ENCODE results near the gene PPP1R9A. TPM values are rescaled to one million over a fixed set of nuclear protein-coding genes. Genes with fewer than 3 reads are reported as not detected.

The PPP1R9A gene
- total RNA-seq, 2 donors from 2014 or later, result 15.1 to 29.4 TPM

DNA sequence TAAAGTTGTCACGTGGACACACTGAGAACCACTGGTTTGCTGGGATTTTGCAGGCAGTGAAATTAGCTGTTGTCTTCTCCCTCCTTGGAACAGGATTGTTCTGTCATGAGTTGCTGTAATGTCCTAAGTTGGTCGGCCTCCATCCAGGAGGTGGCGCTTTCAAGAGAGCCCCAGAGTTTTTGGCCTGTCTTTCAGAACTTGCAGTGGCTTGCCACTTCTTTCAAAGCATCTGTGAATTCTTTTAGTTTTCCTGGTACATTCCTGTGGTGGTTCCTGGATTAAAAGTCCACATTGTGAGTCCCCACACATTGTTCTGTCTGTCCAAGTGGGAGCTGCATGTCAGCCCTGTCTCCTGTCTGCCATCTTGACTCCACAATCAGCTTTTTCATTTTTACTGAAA, 283.1 kb downstream of the PPP1R9A start:
- Histone ChIP-seq H3K36me3 (no peaks in the 10 kb centered on the region), H3K27me3 (replicated peaks; ENCODE audit: insufficient read depth) (no peaks in the 10 kb centered on the region), H3K4me3 (no peak overlapping the region), H3K4me1 (replicated peaks) (no peaks in the 10 kb centered on the region), H3K27ac (no peak overlapping the region), H3K9me3 (no peaks in the 10 kb centered on the region)
- TF ChIP-seq, protein P1, sequence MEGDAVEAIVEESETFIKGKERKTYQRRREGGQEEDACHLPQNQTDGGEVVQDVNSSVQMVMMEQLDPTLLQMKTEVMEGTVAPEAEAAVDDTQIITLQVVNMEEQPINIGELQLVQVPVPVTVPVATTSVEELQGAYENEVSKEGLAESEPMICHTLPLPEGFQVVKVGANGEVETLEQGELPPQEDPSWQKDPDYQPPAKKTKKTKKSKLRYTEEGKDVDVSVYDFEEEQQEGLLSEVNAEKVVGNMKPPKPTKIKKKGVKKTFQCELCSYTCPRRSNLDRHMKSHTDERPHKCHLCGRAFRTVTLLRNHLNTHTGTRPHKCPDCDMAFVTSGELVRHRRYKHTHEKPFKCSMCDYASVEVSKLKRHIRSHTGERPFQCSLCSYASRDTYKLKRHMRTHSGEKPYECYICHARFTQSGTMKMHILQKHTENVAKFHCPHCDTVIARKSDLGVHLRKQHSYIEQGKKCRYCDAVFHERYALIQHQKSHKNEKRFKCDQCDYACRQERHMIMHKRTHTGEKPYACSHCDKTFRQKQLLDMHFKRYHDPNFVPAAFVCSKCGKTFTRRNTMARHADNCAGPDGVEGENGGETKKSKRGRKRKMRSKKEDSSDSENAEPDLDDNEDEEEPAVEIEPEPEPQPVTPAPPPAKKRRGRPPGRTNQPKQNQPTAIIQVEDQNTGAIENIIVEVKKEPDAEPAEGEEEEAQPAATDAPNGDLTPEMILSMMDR (IDR thresholded peaks at IDR 0.05), result no peak
- TF ChIP-seq POLR2AphosphoS5 (IDR thresholded peaks at IDR 0.05) (no peak), POLR2A (IDR thresholded peaks at IDR 0.05) (no peak)
- 92% methylated on average over 3 of the region's 3 CpGs for WGBS
- intact Hi-C loops (cut with DNase I), result loop anchor here (5.0 kb wide), 1 partner anchor 903 kb away; no protein-coding TSS in a partner anchor
- DNase-seq (ENCODE audit: low spot score), result no peak

DNA sequence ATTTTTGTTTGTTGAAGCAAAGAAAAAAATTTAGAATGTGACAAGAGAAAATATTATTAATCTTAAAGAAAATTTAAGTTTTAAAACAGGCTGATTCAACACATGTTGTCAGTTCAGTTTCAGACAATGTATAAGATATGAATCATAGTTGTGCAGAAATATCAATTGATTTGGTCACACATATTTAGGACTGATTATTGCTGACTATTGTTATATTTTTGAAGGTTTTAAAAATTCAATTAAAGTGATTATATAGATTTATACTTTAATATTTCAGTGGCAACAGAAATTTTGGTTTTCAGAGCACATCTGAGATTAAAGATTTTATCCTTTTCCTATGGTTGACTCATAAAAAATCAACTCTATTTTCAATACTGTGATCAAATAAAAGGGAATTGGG, 284.4 kb downstream of the PPP1R9A start:
- H3K4me3 ChIP-seq, result no peak overlapping the region
- DNase-seq (ENCODE audit: low spot score), result no peak
- H3K9me3 ChIP-seq, result no peaks in the 10 kb centered on the region
- H3K36me3 ChIP-seq, result no peaks in the 10 kb centered on the region
- no peaks in the 10 kb centered on the region for H3K4me1 ChIP-seq (replicated peaks)
- H3K27me3 ChIP-seq (replicated peaks; ENCODE audit: insufficient read depth), result no peaks in the 10 kb centered on the region
- TF ChIP-seq, protein P1 (IDR thresholded peaks at IDR 0.05), result no peak
- TF ChIP-seq POLR2A (IDR thresholded peaks at IDR 0.05) (no peak), POLR2AphosphoS5 (IDR thresholded peaks at IDR 0.05) (no peak)
- no peak overlapping the region for H3K27ac ChIP-seq
- intact Hi-C loops (cut with DNase I), result loop anchor here (5.0 kb wide), 1 partner anchor 904 kb away; no protein-coding TSS in a partner anchor

DNA sequence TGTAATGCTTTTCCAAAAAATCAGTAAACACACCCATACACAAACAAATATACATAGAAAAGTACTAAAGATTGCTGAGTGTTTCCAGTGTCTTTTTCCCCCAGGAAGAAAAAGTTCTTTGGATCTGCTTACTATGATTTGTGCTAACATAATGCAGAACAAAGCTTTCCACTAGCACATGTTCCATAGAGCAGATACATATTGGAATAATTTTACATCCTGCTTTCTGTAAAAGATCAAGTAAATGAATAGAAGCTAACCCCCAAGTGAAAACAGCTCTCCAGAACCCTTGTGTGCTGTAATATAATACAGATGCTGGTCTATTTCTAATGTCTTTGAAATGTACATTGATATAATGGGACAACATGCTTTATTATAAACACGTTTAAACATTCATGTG, 291.5 kb downstream of the PPP1R9A start:
- H3K4me3 ChIP-seq, result no peak overlapping the region
- DNase-seq (ENCODE audit: low spot score), result no peak
- H3K9me3 ChIP-seq, result no peaks in the 10 kb centered on the region
- no peak for TF ChIP-seq POLR2AphosphoS5 (IDR thresholded peaks at IDR 0.05)
- TF ChIP-seq POLR2A (IDR thresholded peaks at IDR 0.05), result no peak
- TF ChIP-seq, protein P1 (IDR thresholded peaks at IDR 0.05), result no peak
- 84% methylated on average over 1 of the region's 1 CpG for WGBS
- no peak overlapping the region for H3K27ac ChIP-seq
- H3K36me3 ChIP-seq, result no peaks in the 10 kb centered on the region
- intact Hi-C loops (cut with DNase I), result no loop called here
- H3K4me1 ChIP-seq (replicated peaks), result no peaks in the 10 kb centered on the region
- no peaks in the 10 kb centered on the region for H3K27me3 ChIP-seq (replicated peaks; ENCODE audit: insufficient read depth)

DNA sequence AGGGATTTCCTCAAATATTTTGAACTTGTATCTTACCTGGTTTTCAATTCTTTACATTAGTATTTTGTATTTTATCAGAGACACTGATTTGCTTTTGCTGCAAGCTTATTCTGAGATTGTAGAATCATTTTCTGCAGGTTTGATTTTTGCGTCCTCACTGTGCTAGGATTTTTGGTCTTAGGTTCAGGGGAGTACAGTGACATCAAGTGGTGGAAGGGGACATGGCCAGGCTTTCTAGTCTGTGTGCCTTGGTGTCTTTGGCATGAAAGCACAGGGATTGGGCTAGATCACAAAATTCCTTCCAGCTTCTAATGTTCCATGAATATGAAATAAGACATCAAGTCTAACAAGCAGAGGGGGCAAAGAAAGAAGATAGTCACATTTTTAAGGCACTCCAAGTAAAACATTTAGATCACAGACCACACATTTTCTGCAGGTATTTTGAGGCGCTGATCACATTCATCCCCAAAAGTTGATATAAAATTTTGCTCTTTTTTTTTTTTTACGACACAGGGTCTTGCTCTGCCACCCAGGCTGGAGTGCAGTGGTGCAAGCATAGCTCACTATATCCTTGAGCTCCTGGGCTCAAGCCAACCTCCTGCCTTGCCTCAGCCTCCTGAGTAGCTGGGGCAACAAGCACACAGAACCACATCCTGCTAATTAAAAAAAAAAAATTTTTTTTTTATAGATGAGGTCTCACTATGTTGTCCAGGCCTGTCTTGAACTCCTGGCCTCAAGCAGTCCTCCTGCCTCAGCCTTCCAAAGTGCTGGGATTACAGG, 292.6 kb downstream of the PPP1R9A start:
- intact Hi-C loops (cut with DNase I), result loop anchor here (10.0 kb wide), 1 partner anchor 275 kb away; no protein-coding TSS in a partner anchor
- Histone ChIP-seq H3K4me3 (no peak overlapping the region), H3K27ac (no peak overlapping the region), H3K27me3 (replicated peaks; ENCODE audit: insufficient read depth) (no peaks in the 10 kb centered on the region), H3K4me1 (replicated peaks) (no peaks in the 10 kb centered on the region), H3K36me3 (no peaks in the 10 kb centered on the region), H3K9me3 (no peaks in the 10 kb centered on the region)
- peak; percentile 5 for DNase-seq (ENCODE audit: low spot score)
- TF ChIP-seq, protein P1 (IDR thresholded peaks at IDR 0.05), result peak in 3 of 4 experiments; percentile 17 to 52 (median 47)
- TF ChIP-seq POLR2AphosphoS5 (IDR thresholded peaks at IDR 0.05), result no peak
- WGBS, result 64% methylated on average over 3 of the region's 3 CpGs

DNA sequence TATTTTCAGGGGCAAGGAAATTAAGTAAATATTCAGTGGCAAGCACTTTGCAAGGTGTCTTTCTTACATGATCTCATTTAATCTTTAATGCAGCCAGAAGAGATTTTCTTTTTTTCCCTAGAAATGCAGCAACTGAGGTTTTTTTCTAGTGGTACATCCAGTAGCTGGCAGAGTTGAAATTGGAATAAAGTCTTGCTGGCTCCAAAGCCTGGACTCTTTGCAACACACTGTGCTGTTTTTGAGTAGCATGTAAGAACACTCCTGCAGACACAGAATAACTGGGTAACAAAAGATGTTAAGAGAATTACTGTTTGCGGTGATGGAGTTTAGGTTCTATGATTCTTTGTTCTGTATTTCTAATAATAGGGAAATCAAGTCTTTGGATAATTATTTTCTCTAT, 293.3 kb downstream of the PPP1R9A start:
- intact Hi-C loops (cut with DNase I), result loop anchor here (10.0 kb wide), 1 partner anchor 274 kb away; no protein-coding TSS in a partner anchor

More for the DNA sequence above, 293.3 kb downstream of the PPP1R9A start:
- H3K36me3 ChIP-seq, result no peaks in the 10 kb centered on the region
- no peak overlapping the region for H3K4me3 ChIP-seq
- no peaks in the 10 kb centered on the region for H3K4me1 ChIP-seq (replicated peaks)
- no peak overlapping the region for H3K27ac ChIP-seq
- DNase-seq (ENCODE audit: low spot score), result no peak
- WGBS, result 93% methylated on average over 1 of the region's 1 CpG
- no peak for TF ChIP-seq POLR2AphosphoS5 (IDR thresholded peaks at IDR 0.05)
- no peak for TF ChIP-seq POLR2A (IDR thresholded peaks at IDR 0.05)
- TF ChIP-seq, protein P1 (IDR thresholded peaks at IDR 0.05), result no peak
- H3K27me3 ChIP-seq (replicated peaks; ENCODE audit: insufficient read depth), result no peaks in the 10 kb centered on the region
- no peaks in the 10 kb centered on the region for H3K9me3 ChIP-seq

Data from prostate gland (tissue), 2 donors.